ENCODE results near the gene AMBRA1. TPM values are rescaled to one million over a fixed set of nuclear protein-coding genes. Genes with fewer than 3 reads are reported as not detected.
"Not testable (repeated sequence)": the region's sequence is repeated elsewhere in the genome, so short reads cannot be mapped to it uniquely, and the experiment has no call there.

The AMBRA1 gene
- total and polyA plus RNA-seq, 11 donors = 5.6 to 23.5 (median 16.2) TPM

DNA sequence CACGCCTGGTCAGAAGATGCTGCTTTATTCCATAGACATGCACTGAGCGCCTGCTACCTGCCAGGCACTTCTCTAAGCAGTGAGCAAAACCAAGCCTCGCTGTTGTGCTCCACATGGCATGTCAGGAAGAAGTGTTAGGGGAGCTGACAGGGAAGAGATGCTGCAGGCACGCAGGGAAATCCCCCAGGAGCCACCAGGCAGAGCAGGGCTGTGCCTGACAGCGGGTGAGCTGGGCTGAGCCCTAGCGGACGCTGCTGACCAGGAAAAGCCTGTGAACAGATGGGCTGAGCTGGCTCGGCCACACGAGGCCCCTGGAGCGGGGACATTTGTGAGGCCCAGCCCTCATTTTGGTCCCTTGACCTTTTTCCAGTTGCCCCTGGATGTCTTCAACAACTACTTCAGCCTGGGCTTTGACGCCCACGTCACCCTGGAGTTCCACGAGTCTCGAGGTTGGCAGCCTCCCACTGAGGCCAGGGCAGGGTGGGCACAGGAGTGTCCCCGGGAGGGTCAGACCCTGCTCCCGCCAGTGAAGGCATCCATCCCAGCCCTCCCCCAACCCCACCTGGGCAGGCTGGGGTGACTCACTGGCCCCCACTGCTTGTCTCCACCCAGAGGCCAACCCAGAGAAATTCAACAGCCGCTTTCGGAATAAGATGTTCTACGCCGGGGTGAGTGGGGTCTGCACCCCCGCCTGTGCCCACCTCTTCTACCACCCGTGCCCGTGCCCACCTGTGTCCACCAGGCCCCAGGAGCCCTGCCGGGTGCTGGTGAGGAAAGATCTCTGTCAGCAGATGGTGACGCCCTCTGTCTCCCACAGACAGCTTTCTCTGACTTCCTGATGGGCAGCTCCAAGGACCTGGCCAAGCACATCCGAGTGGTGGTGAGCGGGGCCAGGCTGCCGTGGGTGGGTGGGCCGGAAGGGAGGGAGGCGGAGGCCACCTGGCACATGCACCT is 219.8 kb downstream of the AMBRA1 start:
- ATAC-seq (no peak), DNase-seq (peak in 1 of 5 donors; percentile 16)
- Histone ChIP-seq H3K27ac (no peak overlapping the region), H3K36me3 (peaks cover 0 to 92% (median 83%) of the 10 kb centered on the region in 9 donors), H3K9me3 (no peaks in the 10 kb centered on the region), H3K27me3 (no peaks in the 10 kb centered on the region), H3K4me1 (peaks cover 0 to 4% (median 0%) of the 10 kb centered on the region in 12 donors), H3K4me3 (no peak overlapping the region)
- TF ChIP-seq, protein P1, sequence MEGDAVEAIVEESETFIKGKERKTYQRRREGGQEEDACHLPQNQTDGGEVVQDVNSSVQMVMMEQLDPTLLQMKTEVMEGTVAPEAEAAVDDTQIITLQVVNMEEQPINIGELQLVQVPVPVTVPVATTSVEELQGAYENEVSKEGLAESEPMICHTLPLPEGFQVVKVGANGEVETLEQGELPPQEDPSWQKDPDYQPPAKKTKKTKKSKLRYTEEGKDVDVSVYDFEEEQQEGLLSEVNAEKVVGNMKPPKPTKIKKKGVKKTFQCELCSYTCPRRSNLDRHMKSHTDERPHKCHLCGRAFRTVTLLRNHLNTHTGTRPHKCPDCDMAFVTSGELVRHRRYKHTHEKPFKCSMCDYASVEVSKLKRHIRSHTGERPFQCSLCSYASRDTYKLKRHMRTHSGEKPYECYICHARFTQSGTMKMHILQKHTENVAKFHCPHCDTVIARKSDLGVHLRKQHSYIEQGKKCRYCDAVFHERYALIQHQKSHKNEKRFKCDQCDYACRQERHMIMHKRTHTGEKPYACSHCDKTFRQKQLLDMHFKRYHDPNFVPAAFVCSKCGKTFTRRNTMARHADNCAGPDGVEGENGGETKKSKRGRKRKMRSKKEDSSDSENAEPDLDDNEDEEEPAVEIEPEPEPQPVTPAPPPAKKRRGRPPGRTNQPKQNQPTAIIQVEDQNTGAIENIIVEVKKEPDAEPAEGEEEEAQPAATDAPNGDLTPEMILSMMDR (IDR thresholded peaks at IDR 0.05) = no peak
- no peak for TF ChIP-seq POLR2A (IDR thresholded peaks at IDR 0.05)
- intact Hi-C loops (cut with DNase I) = no loop called here
- 84 to 91% (median 89%) methylated on average over 24 to 30 of the region's 30 CpGs for WGBS, 4 donors

DNA sequence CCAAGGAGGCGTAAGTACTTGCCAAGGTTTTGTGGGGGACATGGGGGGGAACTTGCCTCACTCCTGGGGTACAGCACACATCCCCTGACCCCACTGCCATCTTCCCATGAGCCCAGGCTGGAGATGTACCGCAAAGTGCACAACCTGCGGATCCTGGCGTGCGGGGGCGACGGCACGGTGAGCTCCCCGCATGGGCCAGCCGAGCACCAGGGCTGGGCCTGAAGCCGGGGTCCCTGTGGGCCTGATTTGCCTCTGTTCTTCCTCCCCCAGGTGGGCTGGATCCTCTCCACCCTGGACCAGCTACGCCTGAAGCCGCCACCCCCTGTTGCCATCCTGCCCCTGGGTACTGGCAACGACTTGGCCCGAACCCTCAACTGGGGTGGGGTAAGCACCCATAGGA is 221.3 kb downstream of the AMBRA1 start:
- DNase-seq; H3K9me3 ChIP-seq; H3K4me1 ChIP-seq; H3K27me3 ChIP-seq; intact Hi-C loops (cut with DNase I); ATAC-seq; H3K4me3 ChIP-seq; H3K27ac ChIP-seq: not testable (repeated sequence)
- WGBS, 4 donors = 91 to 95% (median 93%) methylated on average over 12 to 15 of the region's 15 CpGs
- H3K36me3 ChIP-seq = peaks cover 0 to 98% (median 90%) of the 10 kb centered on the region in 9 donors

DNA sequence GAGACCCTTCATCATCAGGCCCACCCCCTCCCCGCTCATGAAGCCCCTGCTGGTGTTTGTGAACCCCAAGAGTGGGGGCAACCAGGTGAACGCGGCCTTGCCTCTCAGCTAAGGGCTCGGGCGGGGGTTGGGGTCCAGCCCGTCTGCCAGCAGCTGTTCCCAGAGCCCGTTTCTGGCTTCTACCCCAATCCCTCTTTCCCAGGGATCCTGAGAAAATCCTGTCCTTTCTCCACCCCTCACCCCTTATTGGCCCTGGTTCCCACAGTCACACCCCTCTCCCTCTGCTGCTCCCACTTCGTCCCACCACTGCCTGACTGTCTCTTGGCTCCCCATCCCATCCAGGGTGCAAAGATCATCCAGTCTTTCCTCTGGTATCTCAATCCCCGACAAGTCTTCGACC is 221.7 kb downstream of the AMBRA1 start:
- TF ChIP-seq, protein P1 (IDR thresholded peaks at IDR 0.05) = no peak
- TF ChIP-seq POLR2A (IDR thresholded peaks at IDR 0.05) = no peak
- WGBS, 4 donors = 71 to 83% (median 82%) methylated on average over 9 to 10 of the region's 10 CpGs
- intact Hi-C loops (cut with DNase I) = no loop called here
- Histone ChIP-seq H3K4me1 (peaks cover 0 to 14% (median 9%) of the 10 kb centered on the region in 12 donors), H3K27ac (no peak overlapping the region), H3K4me3 (no peak overlapping the region), H3K36me3 (peaks cover 0 to 95% (median 86%) of the 10 kb centered on the region in 9 donors), H3K27me3 (no peaks in the 10 kb centered on the region), H3K9me3 (no peaks in the 10 kb centered on the region)
- peak in 1 of 5 donors; percentile 25 for DNase-seq
- ATAC-seq = no peak

DNA sequence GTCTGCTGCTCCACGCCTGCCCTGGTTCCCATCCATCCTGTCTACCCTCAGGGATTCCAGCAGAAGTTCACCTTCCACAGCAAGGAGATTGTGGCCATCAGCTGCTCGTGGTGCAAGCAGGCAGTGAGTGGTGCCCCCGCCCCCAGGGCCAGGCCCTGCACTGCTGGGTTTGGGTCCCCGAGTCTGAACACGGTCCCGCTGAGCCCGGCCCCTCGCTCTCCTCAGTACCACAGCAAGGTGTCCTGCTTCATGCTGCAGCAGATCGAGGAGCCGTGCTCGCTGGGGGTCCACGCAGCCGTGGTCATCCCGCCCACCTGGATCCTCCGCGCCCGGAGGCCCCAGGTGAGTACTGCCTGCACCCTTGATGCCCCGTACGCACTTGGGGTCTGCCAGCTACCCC is 222.6 kb downstream of the AMBRA1 start:
- Histone ChIP-seq H3K36me3 (peaks cover 0 to 95% (median 82%) of the 10 kb centered on the region in 9 donors), H3K4me1 (peaks cover 0 to 21% (median 14%) of the 10 kb centered on the region in 12 donors)
- H3K4me3 ChIP-seq; H3K27me3 ChIP-seq; H3K9me3 ChIP-seq; H3K27ac ChIP-seq; ATAC-seq; intact Hi-C loops (cut with DNase I): not testable (repeated sequence)
- WGBS, 4 donors = 96 to 100% (median 97%) methylated on average over 10 to 19 of the region's 19 CpGs
- peak in 1 of 5 donors; percentile 15 for DNase-seq

DNA sequence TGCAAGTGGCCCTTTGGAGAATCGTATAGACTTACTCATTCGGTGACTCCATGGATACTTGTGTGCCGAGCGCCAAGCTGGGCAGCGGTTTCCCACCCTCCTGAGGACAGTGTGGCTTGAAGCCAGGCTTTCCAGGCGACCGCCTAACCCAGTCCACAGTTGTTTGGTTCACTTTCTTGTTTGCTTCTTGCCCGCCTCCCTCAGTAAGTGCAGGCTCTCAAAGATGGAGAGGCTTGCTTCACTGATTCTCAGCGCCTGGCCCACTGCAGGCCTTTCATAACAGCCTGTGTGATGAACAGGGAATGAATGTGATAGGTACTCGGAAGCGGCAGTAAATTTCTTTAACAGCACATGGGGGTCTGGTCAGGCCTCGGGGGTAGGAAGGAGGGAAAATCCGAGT is 223.6 kb downstream of the AMBRA1 start:
- WGBS, 4 donors = 89 to 96% (median 90%) methylated on average over 12 to 13 of the region's 13 CpGs
- Histone ChIP-seq H3K4me3 (no peak overlapping the region), H3K36me3 (peaks cover 0 to 91% (median 72%) of the 10 kb centered on the region in 9 donors), H3K4me1 (peaks cover 0 to 26% (median 16%) of the 10 kb centered on the region in 12 donors), H3K27ac (no peak overlapping the region), H3K9me3 (no peaks in the 10 kb centered on the region), H3K27me3 (no peaks in the 10 kb centered on the region)
- no peak for DNase-seq
- ATAC-seq = no peak
- TF ChIP-seq, protein P1 (IDR thresholded peaks at IDR 0.05) = no peak
- no peak for TF ChIP-seq POLR2A (IDR thresholded peaks at IDR 0.05)
- intact Hi-C loops (cut with DNase I) = no loop called here
